ENCODE results near the gene ACOXL.

DNA sequence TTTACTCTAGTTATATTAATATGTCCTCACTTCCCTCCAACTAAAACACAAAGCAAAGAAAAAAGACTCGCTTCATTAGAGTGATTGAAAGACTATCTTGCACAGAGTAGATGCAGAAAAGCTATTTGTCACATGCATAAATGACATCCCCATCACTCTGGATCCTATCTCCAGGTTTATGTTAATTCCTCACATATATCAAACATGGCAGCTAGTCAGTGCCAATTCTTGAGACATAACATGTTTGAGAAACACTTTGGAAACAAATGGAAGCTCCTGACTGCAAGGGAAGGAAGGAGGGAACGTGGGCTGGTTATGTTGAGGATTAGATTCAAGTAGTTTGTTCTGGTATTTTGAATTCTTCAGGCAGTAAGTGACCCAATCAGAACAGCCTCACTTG is 298.6 kb downstream of the ACOXL start:
- TF ChIP-seq, protein P1, sequence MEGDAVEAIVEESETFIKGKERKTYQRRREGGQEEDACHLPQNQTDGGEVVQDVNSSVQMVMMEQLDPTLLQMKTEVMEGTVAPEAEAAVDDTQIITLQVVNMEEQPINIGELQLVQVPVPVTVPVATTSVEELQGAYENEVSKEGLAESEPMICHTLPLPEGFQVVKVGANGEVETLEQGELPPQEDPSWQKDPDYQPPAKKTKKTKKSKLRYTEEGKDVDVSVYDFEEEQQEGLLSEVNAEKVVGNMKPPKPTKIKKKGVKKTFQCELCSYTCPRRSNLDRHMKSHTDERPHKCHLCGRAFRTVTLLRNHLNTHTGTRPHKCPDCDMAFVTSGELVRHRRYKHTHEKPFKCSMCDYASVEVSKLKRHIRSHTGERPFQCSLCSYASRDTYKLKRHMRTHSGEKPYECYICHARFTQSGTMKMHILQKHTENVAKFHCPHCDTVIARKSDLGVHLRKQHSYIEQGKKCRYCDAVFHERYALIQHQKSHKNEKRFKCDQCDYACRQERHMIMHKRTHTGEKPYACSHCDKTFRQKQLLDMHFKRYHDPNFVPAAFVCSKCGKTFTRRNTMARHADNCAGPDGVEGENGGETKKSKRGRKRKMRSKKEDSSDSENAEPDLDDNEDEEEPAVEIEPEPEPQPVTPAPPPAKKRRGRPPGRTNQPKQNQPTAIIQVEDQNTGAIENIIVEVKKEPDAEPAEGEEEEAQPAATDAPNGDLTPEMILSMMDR (IDR thresholded peaks at IDR 0.05; ENCODE audit: extremely low read depth in 1 of 2, insufficient read depth in 1 of 2, low read depth in 1 of 2, low read length in 2 of 2), result no peak
- TF ChIP-seq POLR2A (IDR thresholded peaks at IDR 0.05; ENCODE audit: low read depth, low read length), result no peak
- no peak for TF ChIP-seq EZH2 (IDR thresholded peaks at IDR 0.05; ENCODE audit: borderline replicate concordance, low read depth, low read length, severe bottlenecking)
- no peak for TF ChIP-seq FOS (IDR thresholded peaks at IDR 0.05; ENCODE audit: borderline replicate concordance, insufficient read depth, low read length)
- no peak for TF ChIP-seq GATA2 (IDR thresholded peaks at IDR 0.05; ENCODE audit: insufficient read depth, insufficient read length, low read depth, low read length)
- no peak for TF ChIP-seq MYC (IDR thresholded peaks at IDR 0.05; ENCODE audit: low read depth, low read length)
